Islet precursor cell (in vitro differentiated cells): Measurements from ENCODE around the gene RPS21.

Source experiments
- DNase-seq: peaks from one replicate; pipeline ENCODE4 v3.0.0-alpha.2; 2018

RPS21 gene

GRCh38 chr20:62381202-62381797, 5.6 kb upstream of the RPS21 start:
- DNase-seq: no peak

GRCh38 chr20:62381842-62382241, 5.1 kb upstream of the RPS21 start:
- DNase-seq: no peak

- DNase-seq: peak; percentile 94
These were observed 4.4 kb upstream of the RPS21 start for GRCh38 chr20:62382306-62383198.

- DNase-seq: no peak
These were observed 463 bp downstream of the RPS21 start for GRCh38 chr20:62387219-62387913.

- DNase-seq: no peak
These were observed 1.2 kb downstream of the RPS21 start for GRCh38 chr20:62387933-62388635.

- no peak for DNase-seq
These were observed 2.1 kb downstream of the RPS21 start for GRCh38 chr20:62388839-62389600.

GRCh38 chr20:62389601-62390087, 2.7 kb downstream of the RPS21 start:
- no peak for DNase-seq

- DNase-seq: no peak
These were observed 3.6 kb downstream of the RPS21 start for GRCh38 chr20:62390317-62391164.

- no peak for DNase-seq
These were observed 4.5 kb downstream of the RPS21 start for GRCh38 chr20:62391165-62392076.

GRCh38 chr20:62392077-62392418, 5.1 kb downstream of the RPS21 start:
- no peak for DNase-seq

- DNase-seq: no peak
These were observed 5.9 kb downstream of the RPS21 start for GRCh38 chr20:62392621-62393334.

- DNase-seq: no peak
These were observed 6.4 kb downstream of the RPS21 start for GRCh38 chr20:62393335-62393665.

GRCh38 chr20:62393830-62394229, 6.9 kb downstream of the RPS21 start:
- DNase-seq: no peak

- no peak for DNase-seq
These were observed 7.6 kb downstream of the RPS21 start for GRCh38 chr20:62394248-62395245.

GRCh38 chr20:62395311-62396242, 8.7 kb downstream of the RPS21 start:
- DNase-seq: no peak

GRCh38 chr20:62396367-62397239, 9.7 kb downstream of the RPS21 start:
- no peak for DNase-seq
